HepG2 (cell line): Measurements from ENCODE around the gene ABCB8.

ENCODE experiments used
- FOXP4 ChIP-seq: sonication (generic); formaldehyde crosslinking; IDR thresholded peaks from 2 replicates; pipeline ENCODE4 v1.4.0; 2020; ENCODE audit warnings: missing genetic modification reagents
- LBX2 ChIP-seq: sonication (generic); formaldehyde crosslinking; IDR thresholded peaks from 2 replicates; pipeline ENCODE4 v1.5.0; 2020; ENCODE audit warnings: missing genetic modification reagents, mild to moderate bottlenecking, borderline replicate concordance
- MAZ ChIP-seq, 2 experiments: sonication (generic) in 1 of 2; formaldehyde crosslinking in 1 of 2; IDR thresholded peaks; 2 replicates each; pipeline versions ENCODE4 v1.5.0 to v1.6.1; 2012 to 2020; ENCODE audit warnings: low read depth in 2 of 2, mild to moderate bottlenecking in 2 of 2, borderline replicate concordance in 1 of 2, improper control_type of control experiment in 1 of 2, low read length in 1 of 2, missing genetic modification reagents in 1 of 2, moderate library complexity in 1 of 2
- MED8 ChIP-seq: sonication (generic); formaldehyde crosslinking; IDR thresholded peaks from 2 replicates; pipeline ENCODE4 v1.8.1; 2023; ENCODE audit warnings: mild to moderate bottlenecking, missing genetic modification reagents; ENCODE audit not compliant: insufficient replicate concordance
- NCOA5 ChIP-seq: sonication (generic); formaldehyde crosslinking; IDR thresholded peaks from 2 replicates; pipeline ENCODE4 v1.4.0; 2020; ENCODE audit warnings: missing genetic modification reagents
- SP2 ChIP-seq: sonication (generic); formaldehyde crosslinking; IDR thresholded peaks from 2 replicates; pipeline ENCODE4 v1.5.1; 2020; ENCODE audit warnings: mild to moderate bottlenecking, missing genetic modification reagents
- TF ChIP-seq, protein P1 (sequence below): sonication (generic); formaldehyde crosslinking; IDR thresholded peaks from 2 replicates; pipeline ENCODE4 v1.8.0; 2022; ENCODE audit warnings: mild to moderate bottlenecking, missing genetic modification reagents, moderate library complexity

- no peak for TF ChIP-seq MED8 (CRISPR knock-in tag)
- no peak for TF ChIP-seq SP2 (CRISPR knock-in tag)
- TF ChIP-seq MAZ (IDR thresholded peaks at IDR 0.05; ENCODE audit: borderline replicate concordance, low read depth, low read length) = no peak
- TF ChIP-seq MAZ (CRISPR knock-in tag; IDR thresholded peaks at IDR 0.05; ENCODE audit: low read depth) = no peak
- TF ChIP-seq, protein P1, sequence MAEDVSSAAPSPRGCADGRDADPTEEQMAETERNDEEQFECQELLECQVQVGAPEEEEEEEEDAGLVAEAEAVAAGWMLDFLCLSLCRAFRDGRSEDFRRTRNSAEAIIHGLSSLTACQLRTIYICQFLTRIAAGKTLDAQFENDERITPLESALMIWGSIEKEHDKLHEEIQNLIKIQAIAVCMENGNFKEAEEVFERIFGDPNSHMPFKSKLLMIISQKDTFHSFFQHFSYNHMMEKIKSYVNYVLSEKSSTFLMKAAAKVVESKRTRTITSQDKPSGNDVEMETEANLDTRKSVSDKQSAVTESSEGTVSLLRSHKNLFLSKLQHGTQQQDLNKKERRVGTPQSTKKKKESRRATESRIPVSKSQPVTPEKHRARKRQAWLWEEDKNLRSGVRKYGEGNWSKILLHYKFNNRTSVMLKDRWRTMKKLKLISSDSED (CRISPR knock-in tag) = no peak
- TF ChIP-seq LBX2 (CRISPR knock-in tag) = no peak
- no peak for TF ChIP-seq FOXP4
- TF ChIP-seq NCOA5 (CRISPR knock-in tag) = no peak
These were observed 20.8 kb upstream of the ABCB8 start for GRCh38 chr7:151007469-151007898.
